Suprapubic skin (tissue), 3 donors: ENCODE measurements around the gene PRR20A.
"Not testable (repeated sequence)": the region's sequence is repeated elsewhere in the genome, so short reads cannot be mapped to it uniquely, and the experiment has no call there.

Experiments
- EP300 ChIP-seq: sonication (generic); formaldehyde crosslinking; IDR thresholded peaks from one replicate; pipeline ENCODE4 v1.6.1; 2017; ENCODE audit warnings: antibody characterized with exemption
- POLR2A ChIP-seq, 2 donors: fragments of 450-650 bp; IDR thresholded peaks; one replicate each; pipeline ENCODE4 v1.6.1; 2017; ENCODE audit warnings: antibody characterized with exemption in 2 of 2, mild to moderate bottlenecking in 2 of 2, moderate library complexity in 2 of 2
- TF ChIP-seq, protein P1 (sequence below), 2 donors: fragments of 200-600 bp in 1 of 2; fragments of 450-650 bp in 1 of 2; sonication (generic) in 1 of 2; IDR thresholded peaks; one replicate each; pipeline ENCODE4 v1.5.1; 2016 to 2019; ENCODE audit warnings: antibody characterized with exemption in 2 of 2, mild to moderate bottlenecking in 1 of 2, moderate library complexity in 1 of 2

DNA sequence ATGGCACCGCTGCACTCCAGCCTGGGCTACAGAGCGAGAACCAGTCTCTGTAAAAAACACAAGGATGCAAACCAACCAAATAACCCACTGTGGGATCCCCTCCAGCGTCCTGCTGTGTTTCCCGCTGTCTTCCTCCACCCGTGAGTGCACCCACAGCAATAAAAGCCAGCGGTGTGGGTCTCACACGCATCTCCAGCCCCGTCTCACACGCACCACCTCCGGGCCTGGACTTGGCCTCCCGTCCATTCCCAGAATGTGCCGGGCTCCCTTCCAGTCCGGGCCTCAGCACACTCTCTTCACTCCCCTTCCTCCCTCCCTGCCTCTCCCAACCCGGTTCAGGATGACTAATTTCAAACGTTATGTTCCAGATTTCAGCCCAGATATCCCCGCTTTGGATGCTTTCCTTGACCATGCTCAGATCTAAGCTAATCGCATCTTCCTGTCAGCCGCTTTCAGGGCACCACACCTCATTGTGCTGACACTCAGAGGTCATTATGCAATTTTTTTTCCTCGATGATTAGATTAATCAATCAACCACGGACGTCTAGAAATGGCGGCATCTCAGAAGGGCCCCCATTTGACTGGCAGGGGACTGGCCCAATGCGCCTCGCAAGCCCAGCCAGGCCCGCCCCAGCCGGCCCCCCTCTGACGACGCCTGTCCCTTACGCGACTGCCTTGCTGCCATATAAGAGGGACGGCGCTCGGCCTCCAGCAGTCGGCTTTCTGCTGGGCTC lies at the start of gene PRR20A:
- TF ChIP-seq POLR2A (IDR thresholded peaks at IDR 0.05); EP300: not testable (repeated sequence)
- TF ChIP-seq, protein P1, sequence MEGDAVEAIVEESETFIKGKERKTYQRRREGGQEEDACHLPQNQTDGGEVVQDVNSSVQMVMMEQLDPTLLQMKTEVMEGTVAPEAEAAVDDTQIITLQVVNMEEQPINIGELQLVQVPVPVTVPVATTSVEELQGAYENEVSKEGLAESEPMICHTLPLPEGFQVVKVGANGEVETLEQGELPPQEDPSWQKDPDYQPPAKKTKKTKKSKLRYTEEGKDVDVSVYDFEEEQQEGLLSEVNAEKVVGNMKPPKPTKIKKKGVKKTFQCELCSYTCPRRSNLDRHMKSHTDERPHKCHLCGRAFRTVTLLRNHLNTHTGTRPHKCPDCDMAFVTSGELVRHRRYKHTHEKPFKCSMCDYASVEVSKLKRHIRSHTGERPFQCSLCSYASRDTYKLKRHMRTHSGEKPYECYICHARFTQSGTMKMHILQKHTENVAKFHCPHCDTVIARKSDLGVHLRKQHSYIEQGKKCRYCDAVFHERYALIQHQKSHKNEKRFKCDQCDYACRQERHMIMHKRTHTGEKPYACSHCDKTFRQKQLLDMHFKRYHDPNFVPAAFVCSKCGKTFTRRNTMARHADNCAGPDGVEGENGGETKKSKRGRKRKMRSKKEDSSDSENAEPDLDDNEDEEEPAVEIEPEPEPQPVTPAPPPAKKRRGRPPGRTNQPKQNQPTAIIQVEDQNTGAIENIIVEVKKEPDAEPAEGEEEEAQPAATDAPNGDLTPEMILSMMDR (IDR thresholded peaks at IDR 0.05), result not testable (repeated sequence)
